Colonic mucosa (tissue), 4 donors: Measurements from ENCODE around the gene NOS1AP. TPM values are rescaled to one million over a fixed set of nuclear protein-coding genes. Genes with fewer than 3 reads are reported as not detected.

Source experiments
- DNase-seq: peaks from one replicate; pipeline ENCODE4 v3.0.0-alpha.2; 2020
- H3K27ac ChIP-seq: fragments of 200-600 bp; one replicate; pipeline ENCODE4 v1.8.0; 2021
- H3K27me3 ChIP-seq: fragments of 200-600 bp; one replicate; pipeline ENCODE4 v1.8.0; 2021
- H3K36me3 ChIP-seq: fragments of 200-600 bp; one replicate; pipeline ENCODE4 v1.8.0; 2021
- H3K4me1 ChIP-seq: fragments of 200-600 bp; one replicate; pipeline ENCODE4 v1.8.0; 2021; ENCODE audit warnings: mild to moderate bottlenecking
- H3K4me3 ChIP-seq: fragments of 200-600 bp; one replicate; pipeline ENCODE4 v1.8.0; 2021
- H3K9ac ChIP-seq, 2 donors: one replicate each; pipeline ENCODE4 v1.7.0; 2013; ENCODE audit warnings: control low read depth in 2 of 2, low read depth in 2 of 2, low read length in 2 of 2
- H3K9me3 ChIP-seq: fragments of 200-600 bp; one replicate; pipeline ENCODE4 v1.8.0; 2021
- intact Hi-C: fragments of 100-400 bp; cut with DNase I; formaldehyde crosslinking; loops from one replicate; pipeline ENCODE4 v1.14.1; 2022
- total RNA-seq, 2 donors: library from RNA; stranded (reverse); fragmentation: NEBNext Ultra II Directional in 1 of 2; extraction: Animal tissue kit (Norgen Biotek cat#: 25700) in 1 of 2; gene quantifications; one replicate each; pipeline ENCODE4 v1.2.1, GENCODE V29; 2021
- TF ChIP-seq, protein P1 (sequence below): fragments of 200-600 bp; IDR thresholded peaks from one replicate; pipeline ENCODE4 v1.8.0; 2022; ENCODE audit warnings: antibody characterized with exemption, mild to moderate bottlenecking
- donor health status: healthy.
- donor health status: DM: no; HTN: no; CAD: no.
- donor health status: DM: no; HTN: no; CAD: no.

NOS1AP gene
- total RNA-seq, 2 donors from 2014 or later = 9.0 to 14.4 TPM

DNA sequence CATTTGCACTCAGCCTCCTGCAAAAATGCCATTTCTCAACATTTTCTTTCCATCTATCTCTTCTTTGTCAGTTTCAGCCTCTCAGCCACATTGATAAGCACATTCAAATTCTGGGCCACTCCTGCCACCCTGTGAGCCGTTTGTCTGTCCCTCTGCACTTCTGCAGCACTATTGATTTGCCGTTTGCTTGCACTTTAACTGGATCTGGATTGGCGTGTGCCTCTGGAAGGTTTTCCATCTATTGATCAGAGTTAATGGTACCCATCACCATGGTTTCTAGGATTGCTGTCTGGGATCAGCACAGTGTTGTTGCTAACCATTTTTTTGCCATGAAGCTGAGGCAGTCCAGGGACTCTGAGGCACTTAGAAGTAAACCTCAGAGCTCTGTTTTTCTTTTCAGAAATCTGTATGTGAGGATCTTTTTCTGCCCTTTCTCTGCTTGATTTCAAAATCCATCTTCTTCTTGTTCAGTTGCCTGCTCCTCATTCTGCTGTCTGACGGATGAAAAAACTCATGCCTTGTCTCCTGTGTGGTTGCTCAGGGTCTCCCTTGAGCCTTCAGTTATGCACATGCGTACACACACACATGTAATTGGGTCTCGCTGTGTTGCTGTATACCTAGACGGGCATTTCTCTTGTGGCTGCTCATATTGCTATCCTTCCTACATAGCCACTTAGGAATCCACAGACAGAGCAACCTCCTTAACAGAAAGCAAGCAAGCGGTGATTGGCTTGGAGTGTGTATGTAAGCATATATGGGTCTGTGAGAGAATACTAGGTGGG lies 67.9 kb downstream of the NOS1AP start:
- intact Hi-C loops = no loop called here
- H3K27ac ChIP-seq = no peak overlapping the region
- H3K36me3 ChIP-seq = no peaks in the 10 kb centered on the region
- no peaks in the 10 kb centered on the region for H3K4me1 ChIP-seq
- H3K4me3 ChIP-seq = no peak overlapping the region
- DNase-seq = no peak
- H3K9ac ChIP-seq = no peak overlapping the region
- TF ChIP-seq, protein P1, sequence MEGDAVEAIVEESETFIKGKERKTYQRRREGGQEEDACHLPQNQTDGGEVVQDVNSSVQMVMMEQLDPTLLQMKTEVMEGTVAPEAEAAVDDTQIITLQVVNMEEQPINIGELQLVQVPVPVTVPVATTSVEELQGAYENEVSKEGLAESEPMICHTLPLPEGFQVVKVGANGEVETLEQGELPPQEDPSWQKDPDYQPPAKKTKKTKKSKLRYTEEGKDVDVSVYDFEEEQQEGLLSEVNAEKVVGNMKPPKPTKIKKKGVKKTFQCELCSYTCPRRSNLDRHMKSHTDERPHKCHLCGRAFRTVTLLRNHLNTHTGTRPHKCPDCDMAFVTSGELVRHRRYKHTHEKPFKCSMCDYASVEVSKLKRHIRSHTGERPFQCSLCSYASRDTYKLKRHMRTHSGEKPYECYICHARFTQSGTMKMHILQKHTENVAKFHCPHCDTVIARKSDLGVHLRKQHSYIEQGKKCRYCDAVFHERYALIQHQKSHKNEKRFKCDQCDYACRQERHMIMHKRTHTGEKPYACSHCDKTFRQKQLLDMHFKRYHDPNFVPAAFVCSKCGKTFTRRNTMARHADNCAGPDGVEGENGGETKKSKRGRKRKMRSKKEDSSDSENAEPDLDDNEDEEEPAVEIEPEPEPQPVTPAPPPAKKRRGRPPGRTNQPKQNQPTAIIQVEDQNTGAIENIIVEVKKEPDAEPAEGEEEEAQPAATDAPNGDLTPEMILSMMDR = no peak
- no peaks in the 10 kb centered on the region for H3K9me3 ChIP-seq
- no peaks in the 10 kb centered on the region for H3K27me3 ChIP-seq

DNA sequence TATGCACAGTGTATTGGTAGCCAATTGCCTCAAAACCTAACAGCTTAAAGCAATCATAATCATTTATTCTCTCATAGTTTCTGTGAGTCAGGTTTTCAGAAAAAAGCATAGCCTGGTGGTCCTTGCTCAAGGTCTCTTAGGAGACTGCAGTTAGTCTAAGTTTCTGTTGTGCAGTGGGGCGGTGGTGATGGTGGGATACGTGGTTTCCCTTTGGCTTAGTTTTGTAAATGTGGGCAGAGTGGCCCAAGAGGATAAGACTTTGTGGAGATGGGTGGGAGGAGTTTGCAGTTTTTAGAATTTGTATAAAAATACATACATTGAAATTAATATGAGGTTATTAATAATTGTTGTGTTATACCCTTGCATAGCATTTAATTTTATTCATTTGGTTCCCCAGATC lies 68.6 kb downstream of the NOS1AP start:
- intact Hi-C loops = no loop called here
- no peaks in the 10 kb centered on the region for H3K27me3 ChIP-seq
- TF ChIP-seq, protein P1 = no peak
- H3K9ac ChIP-seq = no peak overlapping the region
- H3K27ac ChIP-seq = no peak overlapping the region
- no peaks in the 10 kb centered on the region for H3K9me3 ChIP-seq
- no peaks in the 10 kb centered on the region for H3K36me3 ChIP-seq
- H3K4me1 ChIP-seq = no peaks in the 10 kb centered on the region
- H3K4me3 ChIP-seq = no peak overlapping the region
- no peak for DNase-seq

DNA sequence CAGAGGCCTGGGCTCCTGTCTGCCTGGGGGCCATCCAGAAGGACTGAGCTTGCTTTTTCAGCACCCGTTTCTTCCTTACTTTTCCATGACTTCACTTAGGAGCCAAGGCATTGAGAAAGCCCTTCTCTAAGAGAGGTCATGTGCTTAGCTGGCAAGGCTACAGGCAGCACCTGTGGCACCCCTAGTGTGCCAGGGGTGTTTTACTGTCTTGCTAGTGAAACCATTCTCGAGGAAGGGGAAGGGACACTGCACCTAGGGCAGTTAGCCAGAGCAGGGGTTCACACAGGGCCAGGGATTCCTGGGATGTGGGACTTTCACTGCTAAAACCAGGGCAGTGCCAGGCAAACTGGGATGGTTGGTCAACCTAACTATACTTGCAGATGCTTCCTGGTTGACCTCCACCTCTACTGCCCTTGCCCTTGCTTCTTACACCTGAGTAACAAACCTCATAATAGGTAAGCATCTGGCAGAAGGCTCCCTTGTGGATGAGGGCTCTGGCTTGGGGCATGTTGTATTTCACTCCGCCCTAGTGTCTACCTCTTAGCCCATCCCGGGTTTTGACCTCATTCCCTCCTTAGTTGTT lies 69.2 kb downstream of the NOS1AP start:
- Histone ChIP-seq H3K9me3 (no peaks in the 10 kb centered on the region), H3K27ac (no peak overlapping the region), H3K9ac (no peak overlapping the region), H3K4me1 (no peaks in the 10 kb centered on the region), H3K27me3 (no peaks in the 10 kb centered on the region), H3K36me3 (no peaks in the 10 kb centered on the region), H3K4me3 (no peak overlapping the region)
- intact Hi-C loops = no loop called here
- DNase-seq = no peak
- TF ChIP-seq, protein P1 = no peak

DNA sequence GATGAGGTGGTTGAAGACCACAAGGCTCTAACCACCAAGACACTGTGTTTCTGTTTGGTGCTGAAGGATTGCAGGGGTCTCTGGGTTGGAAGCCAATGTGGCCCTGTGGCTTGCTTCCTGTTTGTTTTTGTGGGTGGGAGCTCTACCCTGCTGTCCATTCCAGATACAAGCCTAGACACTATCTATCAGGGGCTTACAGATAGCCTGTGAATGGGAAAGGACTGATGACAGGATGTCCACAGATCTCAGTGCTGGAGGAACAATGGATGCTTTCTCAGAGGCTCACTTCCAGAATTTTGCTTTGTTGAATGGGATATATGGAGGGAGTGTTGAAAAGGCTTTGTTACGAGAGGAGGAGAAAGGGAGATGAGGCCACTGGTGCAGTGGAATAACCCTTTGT lies 69.7 kb downstream of the NOS1AP start:
- intact Hi-C loops = no loop called here
- Histone ChIP-seq H3K9ac (no peak overlapping the region), H3K36me3 (no peaks in the 10 kb centered on the region), H3K27me3 (no peaks in the 10 kb centered on the region), H3K4me3 (no peak overlapping the region), H3K9me3 (no peaks in the 10 kb centered on the region), H3K4me1 (no peaks in the 10 kb centered on the region), H3K27ac (no peak overlapping the region)
- DNase-seq = no peak
- TF ChIP-seq, protein P1 = no peak

DNA sequence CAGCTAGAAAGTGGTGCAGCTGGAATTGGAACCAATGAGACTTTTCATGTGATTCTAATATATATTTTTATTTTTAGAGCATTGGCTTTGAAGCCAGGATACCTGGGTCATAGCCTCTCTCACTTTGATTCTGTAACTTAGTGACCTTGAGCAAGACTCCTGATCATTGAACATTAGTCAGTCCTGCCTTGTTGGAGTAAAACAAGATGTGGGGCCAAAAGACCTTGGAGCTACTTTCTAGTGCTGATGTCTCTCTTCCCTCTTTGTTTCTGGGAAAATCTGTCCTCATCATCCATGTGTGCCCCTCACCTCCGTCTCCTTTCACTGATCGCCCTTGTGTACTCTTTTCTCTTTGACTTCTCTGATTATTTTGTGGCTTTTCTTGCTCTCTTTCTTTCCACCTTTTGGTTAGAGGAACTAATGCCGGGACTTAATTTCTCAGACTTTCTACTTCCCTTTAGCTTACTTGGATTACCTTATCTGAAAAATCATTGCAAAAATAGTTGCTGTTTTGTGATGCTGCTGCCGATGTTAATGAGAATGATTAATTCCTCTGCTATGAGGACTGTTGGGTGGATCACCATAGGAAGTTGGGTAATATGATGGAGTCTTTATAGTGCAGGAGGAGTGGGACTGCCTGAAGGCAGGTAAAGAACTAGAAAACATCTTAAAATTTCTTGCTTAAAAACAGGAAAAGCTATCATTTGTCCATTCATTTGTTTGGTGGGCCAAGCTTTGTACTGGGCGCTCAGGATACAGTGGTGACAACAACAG lies 72.0 kb downstream of the NOS1AP start:
- DNase-seq = no peak
- intact Hi-C loops = no loop called here
- Histone ChIP-seq H3K4me1 (no peaks in the 10 kb centered on the region), H3K9ac (no peak overlapping the region), H3K4me3 (no peak overlapping the region), H3K27me3 (no peaks in the 10 kb centered on the region), H3K27ac (no peak overlapping the region), H3K9me3 (no peaks in the 10 kb centered on the region), H3K36me3 (no peaks in the 10 kb centered on the region)
- TF ChIP-seq, protein P1 = no peak
